GM12864 (cell line): ENCODE results near the gene MRGPRF.

Experiments
- DNase-seq: peaks from one replicate; pipeline ENCODE4 v3.0.0-alpha.2; 2011; ENCODE audit warnings: low read depth
- H3K4me3 ChIP-seq: 2 replicates; pipeline ENCODE4 v1.5.1; 2011; ENCODE audit warnings: mild to moderate bottlenecking, low read depth, low read length, control low read depth
- CTCF ChIP-seq: IDR thresholded peaks from 2 replicates; pipeline ENCODE4 v1.5.1; 2011; ENCODE audit warnings: low read depth, mild to moderate bottlenecking, moderate library complexity, low read length, control low read depth, inconsistent platforms; ENCODE audit errors: missing control alignments

MRGPRF gene

DNA sequence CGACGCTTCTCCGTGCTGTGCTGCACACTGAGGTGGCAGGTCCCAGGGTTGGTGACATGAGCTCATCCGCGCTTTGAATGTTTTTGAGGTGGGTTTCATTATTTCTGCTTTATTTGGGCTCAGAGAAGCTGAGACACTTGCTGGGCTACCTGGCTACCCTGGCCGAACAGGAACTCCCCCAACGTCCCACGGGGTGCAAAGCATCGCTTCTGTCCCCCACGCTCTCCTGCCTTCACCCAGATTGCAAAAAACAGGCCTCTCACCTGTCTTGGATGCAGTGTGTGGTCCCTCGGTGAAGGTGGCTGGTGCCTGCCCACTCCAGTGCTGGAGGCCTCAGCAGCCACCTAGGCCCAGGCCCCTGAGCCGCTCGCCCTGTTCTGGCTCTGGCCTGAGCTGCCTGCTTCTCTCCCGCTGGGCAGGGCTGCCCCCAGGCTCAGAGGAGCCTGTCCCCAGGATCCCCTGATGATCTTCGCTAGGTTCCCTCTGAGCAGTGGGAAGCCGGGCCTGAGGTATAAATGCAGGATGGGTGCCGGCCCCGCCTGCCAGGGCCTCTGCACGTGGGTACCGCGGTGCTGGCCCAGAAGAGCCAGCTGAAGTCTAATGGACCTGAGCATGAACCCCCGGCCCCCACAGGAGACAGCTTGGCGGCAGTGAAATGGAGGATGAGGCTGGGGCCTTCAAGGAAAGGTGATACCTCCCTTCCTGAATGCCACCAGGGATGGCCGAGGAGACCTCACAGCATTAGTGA is 16.5 kb downstream of the MRGPRF start:
- DNase-seq: no peak
- TF ChIP-seq CTCF: no peak

GRCh38 chr11:68994894-68995285 is 18.2 kb downstream of the MRGPRF start:
- TF ChIP-seq CTCF: no peak
- DNase-seq: no peak
- no peak overlapping the region for H3K4me3 ChIP-seq

More for the DNA sequence above, 16.5 kb downstream of the MRGPRF start:
- H3K4me3 ChIP-seq: no peak overlapping the region

DNA sequence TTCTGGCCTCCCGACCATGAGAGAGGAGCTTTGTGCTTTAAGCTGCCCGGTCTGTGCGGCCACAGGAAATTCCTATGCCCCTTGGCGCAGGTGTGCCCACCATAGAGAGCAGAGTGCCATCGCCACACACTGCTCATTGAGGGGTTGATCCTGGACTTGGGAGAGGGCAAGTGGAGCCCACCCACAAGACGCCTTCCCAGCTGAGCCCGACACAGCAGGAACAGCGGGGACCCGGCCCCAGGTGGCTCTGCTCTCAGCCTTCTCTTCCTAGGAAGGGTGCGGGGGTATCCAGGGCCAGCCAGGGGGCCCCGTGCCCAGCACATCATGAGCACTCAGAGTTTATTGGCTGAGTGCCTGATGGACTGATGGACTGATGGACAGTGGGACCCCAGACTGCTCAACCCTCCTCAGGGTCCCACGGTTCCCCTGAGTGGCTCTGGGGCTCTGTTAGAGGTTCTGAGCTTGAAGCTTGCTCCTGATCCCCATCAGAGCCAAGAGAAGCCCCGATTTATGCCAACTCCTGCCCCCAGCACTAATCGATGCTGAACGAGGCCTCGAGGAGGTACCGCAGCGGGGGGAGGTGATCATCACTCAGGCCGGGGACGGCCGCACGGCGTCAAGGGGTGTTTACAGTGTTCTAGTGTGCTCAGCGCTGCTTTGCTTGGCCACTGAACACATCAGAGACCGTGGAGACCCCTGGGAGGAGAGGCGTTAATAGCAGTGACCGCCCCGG is 18.7 kb downstream of the MRGPRF start:
- no peak for DNase-seq
- H3K4me3 ChIP-seq: no peak overlapping the region
- TF ChIP-seq CTCF: no peak

DNA sequence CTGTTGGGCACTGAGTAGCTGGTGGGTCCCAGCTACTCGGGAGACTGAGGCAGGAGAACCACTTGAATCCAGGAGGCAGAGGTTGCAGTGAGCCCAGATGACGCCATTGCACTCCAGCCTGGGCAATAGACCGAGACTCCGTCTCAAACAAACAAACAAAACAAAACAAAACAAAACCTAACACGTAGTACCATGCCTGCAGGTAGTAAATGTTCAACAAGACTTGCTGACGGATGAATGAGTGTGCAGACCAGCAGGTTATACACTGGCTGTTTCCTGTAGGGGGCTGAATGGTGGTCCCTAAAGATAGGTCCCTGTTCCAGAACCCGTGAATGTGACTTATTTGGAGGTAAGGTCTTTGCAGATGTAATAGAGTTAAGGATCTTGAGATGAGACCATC is 19.5 kb downstream of the MRGPRF start:
- DNase-seq: no peak
- no peak overlapping the region for H3K4me3 ChIP-seq
- no peak for TF ChIP-seq CTCF

DNA sequence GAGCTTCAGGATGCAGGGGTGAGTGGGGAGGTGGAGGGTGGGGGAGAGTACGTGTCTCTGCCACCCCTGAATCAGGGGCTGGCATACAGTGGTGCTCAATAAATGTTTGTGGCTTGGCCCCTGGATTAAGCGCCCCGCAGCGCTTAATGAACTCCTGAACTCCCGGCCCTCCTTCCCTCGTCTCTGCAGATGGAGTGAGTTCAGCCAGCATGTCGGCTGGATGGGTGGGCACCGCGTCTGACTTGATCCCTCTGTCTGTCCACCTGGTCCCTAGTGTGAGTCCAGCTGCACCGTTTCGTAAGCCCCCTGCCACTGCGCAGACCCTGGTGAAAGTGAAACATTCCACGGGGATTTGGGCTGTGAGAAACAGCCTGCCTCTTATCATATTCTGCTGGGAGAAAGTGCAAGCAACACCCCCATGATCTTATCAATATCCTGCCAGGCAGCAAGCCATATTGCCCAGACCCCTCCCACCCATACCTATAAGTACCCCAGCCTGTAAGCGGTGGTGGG is 20.2 kb downstream of the MRGPRF start:
- no peak for TF ChIP-seq CTCF
- DNase-seq: no peak

DNA sequence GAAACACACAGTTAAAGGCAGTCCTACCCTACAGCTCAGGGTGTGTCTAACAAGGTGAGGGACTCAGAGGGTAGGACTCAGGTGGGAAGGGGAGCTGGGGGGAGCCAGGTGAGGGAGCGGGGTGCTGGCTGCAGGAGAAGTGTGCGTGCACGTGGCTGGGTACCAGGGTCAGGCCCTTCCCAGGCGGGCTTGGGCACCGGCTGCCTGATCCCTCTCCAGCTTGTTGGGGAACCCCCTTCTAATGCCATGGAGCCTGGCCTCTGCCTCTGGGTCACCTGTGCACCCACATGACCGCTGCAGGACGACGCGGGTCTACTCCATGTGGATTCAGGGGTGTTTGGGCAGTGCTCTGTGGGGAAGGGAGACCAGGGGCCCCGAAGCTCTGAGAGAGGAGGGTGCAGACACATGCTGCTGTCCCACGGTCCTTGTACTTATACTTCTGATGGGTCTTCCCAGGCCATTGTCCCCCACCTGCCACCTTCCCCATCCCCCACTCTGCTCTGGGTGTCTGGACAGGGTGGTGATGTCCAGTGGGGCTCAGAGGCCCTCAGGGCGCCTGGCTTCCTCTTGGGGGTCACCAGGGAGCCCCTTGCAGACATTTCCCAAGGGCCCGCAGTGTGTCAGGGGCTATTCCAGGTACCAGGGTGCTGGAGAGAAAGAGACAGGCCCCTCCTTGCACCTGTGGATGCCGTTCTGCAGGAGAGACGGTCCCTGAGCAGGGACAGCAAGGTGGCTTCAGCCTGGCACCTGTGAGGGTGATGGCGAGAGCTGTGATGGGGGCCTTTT is 21.9 kb downstream of the MRGPRF start:
- no peak for TF ChIP-seq CTCF
- DNase-seq: no peak
- H3K4me3 ChIP-seq: no peak overlapping the region

More for the DNA sequence above, 20.2 kb downstream of the MRGPRF start:
- H3K4me3 ChIP-seq: no peak overlapping the region
